Activated T-helper 2 cell treated with anti-CD3 and anti-CD28 coated beads, Interferon-gamma antibody, Interleukin-2, Interleukin-4, amounts not matched to agents 10 μg/mL and 5 μg/mL and 100 μg/mL, durations not matched to agents 14 hours and 24 hours and 36 hours (primary cell): ENCODE measurements around the gene EPC1. TPM values are rescaled to one million over a fixed set of nuclear protein-coding genes. Genes with fewer than 3 reads are reported as not detected.
A peak's percentile ranks its signal among the peaks of the same experiment; 100 is the strongest.
"Not testable (repeated sequence)": the region's sequence is repeated elsewhere in the genome, so short reads cannot be mapped to it uniquely, and the experiment has no call there.

Experiments
- DNase-seq: peaks from one replicate; pipeline ENCODE4 v3.0.0; 2021; ENCODE audit warnings: low spot score
- H3K27ac Mint-ChIP-seq: one replicate; pipeline ENCODE4 v1.8.0; 2021; ENCODE audit warnings: mixed read lengths
- H3K27me3 Mint-ChIP-seq: one replicate; pipeline ENCODE4 v1.8.0; 2021; ENCODE audit warnings: low read depth, mixed read lengths
- H3K36me3 Mint-ChIP-seq: one replicate; pipeline ENCODE4 v1.8.0; 2021; ENCODE audit warnings: low read depth, mixed read lengths
- H3K4me1 Mint-ChIP-seq: one replicate; pipeline ENCODE4 v1.8.0; 2021; ENCODE audit warnings: low read depth, mixed read lengths
- H3K4me3 Mint-ChIP-seq: one replicate; pipeline ENCODE4 v1.8.0; 2021; ENCODE audit warnings: low read depth, mild to moderate bottlenecking, moderate library complexity, mixed read lengths
- H3K9me3 Mint-ChIP-seq: one replicate; pipeline ENCODE4 v1.8.0; 2021; ENCODE audit warnings: mixed read lengths
- intact Hi-C: fragments of 100-400 bp; cut with micrococcal nuclease; formaldehyde crosslinking; loops from one replicate; pipeline ENCODE4 v1.15.1; 2023
- total RNA-seq: library from RNA; stranded (reverse); gene quantifications from 2 replicates; pipeline ENCODE4 v1.2.3, GENCODE V29; 2022

The EPC1 gene
- total RNA-seq, 1 donor from 2014 or later: 35.3 TPM

GRCh38 chr10:32366588-32366987 is 19.6 kb upstream of the EPC1 start:
- Mint-ChIP-seq H3K27me3 (no peaks in the 10 kb centered on the region), H3K4me1 (peaks cover 30% of the 10 kb centered on the region), H3K36me3 (peaks cover 13% of the 10 kb centered on the region), H3K9me3 (no peaks in the 10 kb centered on the region), H3K4me3 (no peak overlapping the region), H3K27ac (no peak overlapping the region)
- intact Hi-C loops: loop anchor here (2.0 kb wide), 1 partner anchor 14 kb away; no protein-coding TSS in a partner anchor
- DNase-seq: no peak

GRCh38 chr10:32366111-32366510 is 19.2 kb upstream of the EPC1 start:
- Mint-ChIP-seq H3K4me1 (peaks cover 35% of the 10 kb centered on the region), H3K36me3 (peaks cover 12% of the 10 kb centered on the region), H3K27ac (no peak overlapping the region), H3K4me3 (no peak overlapping the region), H3K9me3 (no peaks in the 10 kb centered on the region), H3K27me3 (no peaks in the 10 kb centered on the region)
- no peak for DNase-seq
- intact Hi-C loops: loop anchor here (2.0 kb wide), 1 partner anchor 13 kb away; no protein-coding TSS in a partner anchor

DNA sequence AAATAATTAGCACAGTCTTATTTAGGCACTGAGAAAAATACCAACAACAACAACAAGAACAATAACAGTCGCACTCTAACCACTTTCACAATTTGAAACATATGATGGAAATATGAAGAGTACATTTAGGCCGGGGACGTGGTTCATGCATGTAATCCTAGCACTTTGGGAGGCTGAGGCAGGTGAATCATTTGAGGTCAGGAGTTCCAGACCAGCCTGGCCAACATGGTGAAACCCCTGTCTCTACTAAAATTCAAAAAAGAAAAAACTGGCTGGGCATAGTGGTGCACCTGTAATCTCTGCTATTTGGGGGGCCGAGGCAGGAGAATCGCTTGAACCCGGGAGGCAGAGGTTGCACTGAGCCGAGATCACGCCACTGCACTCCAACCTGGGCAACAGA is 18.4 kb upstream of the EPC1 start:
- H3K4me1 Mint-ChIP-seq: peaks cover 41% of the 10 kb centered on the region
- DNase-seq, H3K27me3 Mint-ChIP-seq, H3K27ac Mint-ChIP-seq, H3K4me3 Mint-ChIP-seq, H3K9me3 Mint-ChIP-seq, intact Hi-C loops: not testable (repeated sequence)
- peaks cover 16% of the 10 kb centered on the region for H3K36me3 Mint-ChIP-seq

DNA sequence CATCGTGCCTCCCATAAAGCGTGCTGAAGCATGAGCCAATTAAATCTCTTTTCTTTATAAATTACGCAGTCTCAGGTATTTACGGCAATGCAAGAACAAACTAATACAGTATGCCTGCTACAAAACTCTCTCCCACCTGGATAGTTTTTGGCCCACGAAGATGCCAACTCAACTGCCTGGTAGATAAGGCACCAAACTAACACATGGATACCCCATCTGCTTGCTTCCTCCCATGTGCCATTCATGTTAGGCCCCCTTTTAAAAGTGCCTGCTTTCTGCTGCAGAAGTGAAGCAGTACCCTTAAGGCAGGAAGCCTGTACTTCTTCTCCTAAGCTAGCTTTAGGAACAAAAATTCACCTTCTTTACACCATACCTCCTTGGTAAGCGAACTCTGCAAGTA is 15.6 kb upstream of the EPC1 start:
- Mint-ChIP-seq H3K4me1 (peaks cover 42% of the 10 kb centered on the region), H3K27me3 (no peaks in the 10 kb centered on the region), H3K27ac (peak overlapping the region; percentile 43), H3K36me3 (peaks cover 24% of the 10 kb centered on the region), H3K9me3 (peaks cover 8% of the 10 kb centered on the region), H3K4me3 (peak overlapping the region; percentile 1)
- intact Hi-C loops: no loop called here
- DNase-seq: no peak

DNA sequence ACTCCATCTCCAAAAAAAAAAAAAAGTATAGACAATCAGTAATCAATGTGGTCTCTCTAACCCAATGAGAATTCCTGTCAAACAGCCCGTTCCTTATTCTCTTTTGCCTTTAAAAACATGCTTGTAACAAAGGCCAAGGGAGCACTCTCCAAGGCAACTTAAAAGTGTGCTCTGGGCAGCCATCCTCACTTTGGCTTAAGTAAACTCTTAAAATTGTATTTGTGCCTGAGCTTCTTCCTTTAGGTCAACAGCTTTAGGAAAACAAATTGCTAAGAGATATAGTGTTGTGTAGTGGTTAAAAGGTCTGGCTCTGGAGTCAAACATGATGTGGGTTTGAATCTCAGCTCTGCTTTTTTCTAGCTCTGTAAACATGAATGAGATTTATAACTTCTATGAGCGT is 13.9 kb upstream of the EPC1 start:
- Mint-ChIP-seq H3K4me1 (peaks cover 56% of the 10 kb centered on the region), H3K27me3 (no peaks in the 10 kb centered on the region), H3K36me3 (peaks cover 32% of the 10 kb centered on the region), H3K9me3 (peaks cover 8% of the 10 kb centered on the region), H3K27ac (peak overlapping the region; percentile 32), H3K4me3 (no peak overlapping the region)
- intact Hi-C loops: no loop called here
- no peak for DNase-seq

GRCh38 chr10:32360241-32360640 is 13.3 kb upstream of the EPC1 start:
- Mint-ChIP-seq H3K4me1 (peaks cover 56% of the 10 kb centered on the region), H3K4me3 (no peak overlapping the region), H3K36me3 (peaks cover 34% of the 10 kb centered on the region), H3K27ac (no peak overlapping the region), H3K9me3 (peaks cover 8% of the 10 kb centered on the region), H3K27me3 (no peaks in the 10 kb centered on the region)
- intact Hi-C loops: no loop called here
- no peak for DNase-seq

DNA sequence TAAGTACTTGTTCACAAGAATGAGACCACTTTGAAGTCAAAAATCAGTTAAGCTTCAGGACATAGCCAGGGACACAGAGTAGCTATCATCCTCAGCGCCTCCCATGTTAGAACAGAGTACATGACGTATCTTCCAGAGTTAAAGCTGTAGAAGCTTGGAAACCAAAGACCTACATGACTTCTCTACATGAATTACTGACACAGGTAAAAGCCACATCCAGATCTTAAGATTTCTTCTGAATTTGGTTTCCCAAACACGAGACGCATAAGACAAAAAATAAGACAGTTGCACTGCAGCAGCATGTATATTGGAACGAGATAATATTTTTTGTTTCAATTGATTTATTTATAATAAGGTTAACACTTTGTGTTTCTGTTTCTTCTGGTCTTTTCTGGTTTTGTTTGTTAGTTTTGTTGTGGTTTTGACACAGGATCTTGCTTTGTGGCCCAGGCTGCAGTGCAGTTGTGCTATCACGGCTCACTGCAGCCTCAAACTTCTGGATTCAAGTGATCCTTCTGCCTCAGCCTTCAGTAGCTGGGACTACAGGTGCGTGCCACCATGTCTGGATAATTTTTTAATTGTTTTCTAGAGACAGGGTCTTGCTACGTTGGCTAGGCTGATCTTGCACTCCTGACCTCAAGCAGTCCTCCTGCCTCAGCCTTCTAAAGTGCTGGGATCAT is 10.2 kb upstream of the EPC1 start:
- Mint-ChIP-seq H3K27ac (peak overlapping the region; percentile 84), H3K36me3 (peaks cover 39% of the 10 kb centered on the region), H3K4me3 (peak overlapping the region; percentile 73), H3K27me3 (no peaks in the 10 kb centered on the region), H3K9me3 (peaks cover 8% of the 10 kb centered on the region), H3K4me1 (peaks cover 59% of the 10 kb centered on the region)
- DNase-seq: no peak
- intact Hi-C loops: loop anchor here (1.0 kb wide), 1 partner anchor 10 kb away; the partner anchor contains the start of gene EPC1

DNA sequence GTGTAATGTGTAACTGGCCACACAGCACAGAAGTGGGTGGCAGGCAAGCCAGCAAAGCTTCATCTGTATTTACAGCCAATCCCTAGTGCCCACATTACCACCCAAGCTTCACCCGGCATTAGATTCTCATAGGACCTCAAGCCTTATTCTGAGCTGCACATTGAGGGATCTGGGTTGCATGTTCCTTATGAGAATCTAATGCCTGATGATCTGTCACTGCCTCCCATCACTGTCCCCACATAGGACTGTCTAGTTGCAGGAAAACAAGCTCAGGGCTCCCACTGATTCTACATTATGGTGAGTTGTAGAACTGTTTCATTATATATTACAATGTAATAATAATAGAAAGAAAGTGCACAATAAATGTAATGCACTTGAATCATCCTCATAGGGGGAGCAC is 7.7 kb upstream of the EPC1 start:
- intact Hi-C loops, DNase-seq, H3K27ac Mint-ChIP-seq, H3K27me3 Mint-ChIP-seq, H3K9me3 Mint-ChIP-seq, H3K4me3 Mint-ChIP-seq: not testable (repeated sequence)
- Mint-ChIP-seq H3K36me3 (peaks cover 25% of the 10 kb centered on the region), H3K4me1 (peaks cover 54% of the 10 kb centered on the region)

- intact Hi-C loops: no loop called here
- Mint-ChIP-seq H3K27me3 (no peaks in the 10 kb centered on the region), H3K9me3 (no peaks in the 10 kb centered on the region), H3K27ac (peak overlapping the region; percentile 24), H3K36me3 (peaks cover 25% of the 10 kb centered on the region), H3K4me1 (peaks cover 49% of the 10 kb centered on the region), H3K4me3 (no peak overlapping the region)
- no peak for DNase-seq
Measured at GRCh38 chr10:32350811-32351350, 3.9 kb upstream of the EPC1 start.

DNA sequence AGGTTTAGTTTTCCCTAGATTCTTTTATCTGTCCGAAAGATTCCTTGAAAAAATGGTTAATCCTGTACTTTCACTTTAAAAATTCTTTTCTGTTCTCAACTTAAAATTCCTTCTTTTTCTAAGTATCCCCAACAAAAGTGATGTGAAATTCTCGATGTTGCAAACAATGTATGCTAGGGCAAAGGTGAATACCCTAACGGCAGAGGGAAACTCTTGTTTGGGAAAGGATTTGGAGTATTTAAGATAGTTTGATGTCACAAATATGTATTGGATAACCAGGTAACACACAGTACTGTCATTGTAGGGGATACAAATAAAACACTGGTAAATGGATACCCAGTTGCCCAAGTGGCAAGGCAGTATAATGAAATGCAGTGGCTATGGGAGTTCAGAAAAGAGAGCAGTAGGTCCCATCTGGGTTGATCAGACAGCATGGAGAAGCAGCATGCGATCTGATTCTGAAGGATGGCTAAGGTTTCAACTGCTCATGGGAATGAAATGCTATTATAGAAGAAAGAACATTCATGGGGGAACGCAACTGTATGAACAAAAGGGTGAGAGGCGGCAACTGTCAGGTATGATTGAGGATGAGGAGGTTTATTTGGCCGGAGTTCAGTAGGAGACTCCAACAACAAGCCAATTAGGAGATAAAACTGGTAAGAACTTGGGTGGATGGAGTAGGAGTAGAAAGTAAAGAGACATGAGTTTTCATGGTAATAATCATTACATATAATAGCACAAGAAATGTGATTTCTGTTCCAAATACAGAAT is 3.2 kb upstream of the EPC1 start:
- no peaks in the 10 kb centered on the region for H3K9me3 Mint-ChIP-seq
- H3K27ac Mint-ChIP-seq: no peak overlapping the region
- H3K4me3 Mint-ChIP-seq: no peak overlapping the region
- H3K36me3 Mint-ChIP-seq: peaks cover 30% of the 10 kb centered on the region
- no peaks in the 10 kb centered on the region for H3K27me3 Mint-ChIP-seq
- intact Hi-C loops: loop anchor here (5.0 to 10.0 kb wide), 4 partner anchors 108 to 425 kb away; partner anchors contain the start of genes ARHGAP12 and KIF5B
- H3K4me1 Mint-ChIP-seq: peaks cover 53% of the 10 kb centered on the region
- DNase-seq: no peak

DNA sequence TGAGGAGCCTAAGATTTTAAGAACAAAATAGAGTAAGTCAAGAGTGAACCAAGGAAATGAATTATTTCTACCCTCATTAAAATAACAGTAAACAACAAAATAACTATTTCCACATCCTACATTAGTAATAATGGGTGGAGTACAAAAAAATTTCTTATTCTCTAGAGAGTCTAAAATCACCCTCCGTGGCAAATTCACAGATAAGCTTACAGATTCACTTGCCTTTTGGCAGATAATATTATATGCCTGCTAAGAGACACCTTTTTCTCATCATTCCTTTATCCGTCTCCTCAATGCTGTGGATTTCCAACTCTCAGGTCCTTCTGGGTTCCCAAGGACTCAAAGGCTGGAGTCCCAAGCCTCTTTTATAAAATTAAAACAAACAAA is 2.2 kb upstream of the EPC1 start:
- Mint-ChIP-seq H3K27ac (no peak overlapping the region), H3K4me1 (peaks cover 51% of the 10 kb centered on the region), H3K4me3 (no peak overlapping the region), H3K36me3 (peaks cover 40% of the 10 kb centered on the region), H3K9me3 (no peaks in the 10 kb centered on the region), H3K27me3 (no peaks in the 10 kb centered on the region)
- DNase-seq: no peak
- intact Hi-C loops: loop anchor here (5.0 to 10.0 kb wide), 4 partner anchors 107 to 424 kb away; partner anchors contain the start of genes ARHGAP12 and KIF5B

DNA sequence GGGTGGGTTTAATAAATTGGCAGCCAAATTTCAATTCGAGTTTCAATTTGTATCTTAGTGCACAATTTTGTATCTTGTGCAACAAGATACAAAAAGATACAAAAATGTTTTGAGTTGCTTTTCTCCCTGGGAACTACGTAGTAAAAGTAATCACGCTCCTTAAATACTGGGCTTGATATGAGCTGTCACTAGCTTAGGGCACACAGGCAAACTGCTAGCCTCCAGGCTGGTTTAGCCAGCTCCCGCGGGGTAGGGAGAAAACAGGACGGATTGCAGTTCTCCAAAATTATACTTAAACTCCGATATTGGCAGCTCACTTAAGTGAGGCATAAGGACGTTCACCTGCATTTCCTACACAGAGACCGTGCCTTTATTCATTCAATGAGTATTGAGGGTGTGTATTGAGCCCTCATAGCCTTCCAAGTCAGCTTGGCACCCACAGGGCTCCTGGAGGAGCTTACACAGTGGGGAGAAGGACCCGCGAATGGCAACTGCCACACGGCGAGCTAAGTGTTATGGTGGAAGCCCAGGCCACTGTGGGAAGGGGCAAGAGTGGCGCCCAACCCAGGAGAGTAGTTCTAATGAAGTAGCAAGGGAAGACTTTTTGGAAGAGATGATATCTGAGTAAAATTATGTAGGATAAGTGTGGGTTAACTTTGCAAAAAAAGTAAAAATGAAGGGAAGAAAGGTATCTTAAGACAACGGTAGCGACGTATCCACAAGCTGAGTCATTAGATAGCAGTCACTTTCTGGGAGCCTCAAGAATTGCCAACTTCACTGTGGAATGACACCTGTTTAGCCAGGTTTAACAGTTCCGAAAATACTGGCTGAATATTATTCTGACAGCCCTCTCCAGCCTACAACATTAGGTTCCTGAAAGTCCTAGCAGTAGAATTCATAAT is 1.6 kb upstream of the EPC1 start:
- H3K27me3 Mint-ChIP-seq: no peaks in the 10 kb centered on the region
- H3K4me3 Mint-ChIP-seq: peak overlapping the region; percentile 73
- H3K36me3 Mint-ChIP-seq: peaks cover 46% of the 10 kb centered on the region
- H3K9me3 Mint-ChIP-seq: no peaks in the 10 kb centered on the region
- peak overlapping the region; percentile 18 for H3K27ac Mint-ChIP-seq
- peaks cover 54% of the 10 kb centered on the region for H3K4me1 Mint-ChIP-seq
- intact Hi-C loops: loop anchor here (5.0 to 10.0 kb wide), 4 partner anchors 106 to 424 kb away; partner anchors contain the start of genes ARHGAP12 and KIF5B
- no peak for DNase-seq
